ENCODE data around the gene DCBLD2. TPM values are rescaled to one million over a fixed set of nuclear protein-coding genes. Genes with fewer than 3 reads are reported as not detected.

DCBLD2 gene, protein sequence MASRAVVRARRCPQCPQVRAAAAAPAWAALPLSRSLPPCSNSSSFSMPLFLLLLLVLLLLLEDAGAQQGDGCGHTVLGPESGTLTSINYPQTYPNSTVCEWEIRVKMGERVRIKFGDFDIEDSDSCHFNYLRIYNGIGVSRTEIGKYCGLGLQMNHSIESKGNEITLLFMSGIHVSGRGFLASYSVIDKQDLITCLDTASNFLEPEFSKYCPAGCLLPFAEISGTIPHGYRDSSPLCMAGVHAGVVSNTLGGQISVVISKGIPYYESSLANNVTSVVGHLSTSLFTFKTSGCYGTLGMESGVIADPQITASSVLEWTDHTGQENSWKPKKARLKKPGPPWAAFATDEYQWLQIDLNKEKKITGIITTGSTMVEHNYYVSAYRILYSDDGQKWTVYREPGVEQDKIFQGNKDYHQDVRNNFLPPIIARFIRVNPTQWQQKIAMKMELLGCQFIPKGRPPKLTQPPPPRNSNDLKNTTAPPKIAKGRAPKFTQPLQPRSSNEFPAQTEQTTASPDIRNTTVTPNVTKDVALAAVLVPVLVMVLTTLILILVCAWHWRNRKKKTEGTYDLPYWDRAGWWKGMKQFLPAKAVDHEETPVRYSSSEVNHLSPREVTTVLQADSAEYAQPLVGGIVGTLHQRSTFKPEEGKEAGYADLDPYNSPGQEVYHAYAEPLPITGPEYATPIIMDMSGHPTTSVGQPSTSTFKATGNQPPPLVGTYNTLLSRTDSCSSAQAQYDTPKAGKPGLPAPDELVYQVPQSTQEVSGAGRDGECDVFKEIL
- total RNA-seq, result 4.2 and 5.1 TPM in 2 replicates

DNA sequence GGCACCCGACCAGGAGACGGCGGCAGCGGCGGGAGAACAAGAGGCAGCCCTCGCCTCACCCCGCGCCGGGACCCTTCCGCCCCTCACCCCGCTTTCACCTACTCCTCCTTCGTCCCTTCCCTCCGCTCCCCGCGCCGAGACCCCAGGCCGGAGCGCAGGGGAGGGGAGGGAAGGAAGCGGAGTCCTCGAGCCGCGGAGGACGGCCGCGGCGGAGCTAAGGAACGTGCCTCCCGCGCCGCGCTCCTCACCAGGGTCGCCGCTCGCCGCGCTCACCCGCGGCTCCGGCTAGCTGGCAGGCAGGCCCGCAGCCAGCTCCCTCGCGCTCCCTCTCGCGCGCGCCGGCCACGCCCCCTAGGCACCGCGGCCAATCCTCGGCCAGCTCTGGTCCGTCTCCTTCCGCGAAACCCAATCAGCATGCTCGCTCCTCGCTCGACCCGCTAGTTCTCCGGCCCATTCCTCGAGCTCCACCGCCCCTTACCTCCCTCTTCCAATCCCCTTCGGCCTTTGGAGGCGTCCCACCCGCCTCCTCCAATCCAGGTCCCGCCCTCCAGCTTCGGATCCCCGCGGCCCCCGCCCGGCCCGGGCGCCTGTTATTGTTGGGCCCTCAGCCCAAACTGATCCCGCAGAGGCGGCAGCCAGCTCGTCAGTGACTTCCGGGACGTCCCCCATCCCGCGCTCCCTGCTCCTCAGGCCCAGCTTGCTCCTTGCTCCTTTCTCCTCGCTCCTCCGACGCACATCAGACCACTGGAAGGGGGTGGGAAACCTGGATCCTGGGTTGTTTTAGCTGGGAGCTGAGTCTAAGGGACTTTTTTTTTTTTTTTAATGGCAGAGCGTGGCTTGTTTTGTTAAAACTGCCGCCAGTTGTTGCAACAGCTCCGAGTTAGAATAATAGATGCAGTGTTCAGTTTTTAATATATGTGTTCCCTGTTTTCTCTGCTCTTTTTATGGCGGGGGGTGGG lies at the start of gene DCBLD2:
TSS of gene DCBLD2 (minus strand) at position 304 of the 959 bp plus-strand sequence. CDS start 369 bp downstream, outside the sequence.
- Mint-ChIP-seq H3K27me3 (ENCODE audit: low read depth) (peaks cover 20% of the 10 kb centered on the region), H3K27ac (peak within 1 kb of the TSS; percentile 57), H3K4me3 (ENCODE audit: low read depth) (peak within 1 kb of the TSS; percentile 83), H3K4me1 (ENCODE audit: low read depth) (peaks cover 14% of the 10 kb centered on the region), H3K9me3 (no peaks in the 10 kb centered on the region), H3K36me3 (ENCODE audit: low read depth) (no peaks in the 10 kb centered on the region)
- intact Hi-C loops (cut with micrococcal nuclease), result loop anchor here (2.0 to 5.0 kb wide), 5 partner anchors 75 to 1139 kb away; partner anchors contain the start of genes ARL6, CLDND1 and CPOX
- peak; percentile 95 for DNase-seq (ENCODE audit: low spot score)

DNA sequence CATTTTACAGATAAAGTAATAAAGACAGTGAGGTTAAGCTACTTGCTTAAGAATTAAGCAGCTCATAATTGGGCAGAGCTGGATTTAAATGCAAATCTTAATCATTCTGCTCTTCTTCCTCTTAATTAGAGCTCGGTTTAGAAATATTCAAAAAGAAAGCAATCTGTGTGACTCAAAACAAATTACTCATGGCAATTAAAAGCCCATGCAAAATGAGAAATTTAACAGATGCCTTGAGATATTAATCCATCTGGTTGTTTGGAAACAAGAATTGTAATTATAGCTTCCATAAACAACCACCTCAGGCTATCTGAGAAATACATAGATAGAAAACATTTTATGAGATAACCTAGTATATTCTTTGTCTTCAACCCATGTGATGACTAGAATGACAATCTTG lies 44.2 kb upstream of the DCBLD2 start:
- H3K27me3 Mint-ChIP-seq (ENCODE audit: low read depth), result peaks cover 7% of the 10 kb centered on the region
- H3K27ac Mint-ChIP-seq, result no peak overlapping the region
- H3K4me1 Mint-ChIP-seq (ENCODE audit: low read depth), result no peaks in the 10 kb centered on the region
- H3K36me3 Mint-ChIP-seq (ENCODE audit: low read depth), result no peaks in the 10 kb centered on the region
- DNase-seq (ENCODE audit: low spot score), result no peak
- H3K4me3 Mint-ChIP-seq (ENCODE audit: low read depth), result no peak overlapping the region
- no peaks in the 10 kb centered on the region for H3K9me3 Mint-ChIP-seq
- intact Hi-C loops (cut with micrococcal nuclease), result no loop called here

DNA sequence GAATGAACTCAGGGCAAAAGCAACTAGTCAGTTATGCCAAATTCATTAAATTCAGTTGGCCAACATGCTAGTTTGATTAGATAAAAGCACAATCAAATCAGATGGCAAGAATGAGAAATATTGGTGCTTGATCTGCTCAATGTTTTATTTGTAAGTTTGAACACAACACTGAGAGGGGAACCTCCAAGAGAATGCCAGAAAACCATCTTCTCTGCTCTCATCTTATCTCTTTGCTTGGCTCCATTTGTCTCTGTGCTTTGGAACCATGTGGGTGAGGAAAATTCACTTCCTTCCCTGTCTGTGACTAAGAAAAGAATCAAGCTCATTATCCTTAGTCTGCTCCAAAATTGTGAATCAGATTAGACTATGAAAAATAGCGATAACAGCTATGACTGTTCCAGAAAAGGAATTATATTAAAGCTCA lies 43.6 kb upstream of the DCBLD2 start:
- peaks cover 7% of the 10 kb centered on the region for H3K27me3 Mint-ChIP-seq (ENCODE audit: low read depth)
- H3K36me3 Mint-ChIP-seq (ENCODE audit: low read depth), result no peaks in the 10 kb centered on the region
- DNase-seq (ENCODE audit: low spot score), result no peak
- no peaks in the 10 kb centered on the region for H3K4me1 Mint-ChIP-seq (ENCODE audit: low read depth)
- no peak overlapping the region for H3K27ac Mint-ChIP-seq
- intact Hi-C loops (cut with micrococcal nuclease), result no loop called here
- no peaks in the 10 kb centered on the region for H3K9me3 Mint-ChIP-seq
- no peak overlapping the region for H3K4me3 Mint-ChIP-seq (ENCODE audit: low read depth)

DNA sequence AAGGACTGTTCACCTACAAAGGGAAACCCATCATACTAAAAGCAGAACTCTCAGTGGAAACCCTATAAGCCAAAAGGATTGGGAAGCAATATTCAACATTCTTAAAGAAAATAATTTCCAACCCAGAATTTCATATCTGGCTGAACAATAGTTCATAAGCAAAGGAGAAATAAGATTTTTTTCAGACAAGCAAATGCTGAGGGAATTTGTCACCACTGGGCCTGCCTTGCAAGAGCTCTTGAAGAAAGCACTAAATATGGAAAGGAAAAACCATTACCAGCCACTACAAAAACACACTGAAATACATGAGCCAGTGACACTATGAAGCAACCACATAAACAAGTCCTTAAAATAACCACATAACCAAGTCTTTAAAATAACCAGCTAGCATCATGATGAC lies 28.9 kb upstream of the DCBLD2 start:
- no peak overlapping the region for H3K4me3 Mint-ChIP-seq (ENCODE audit: low read depth)
- no peaks in the 10 kb centered on the region for H3K4me1 Mint-ChIP-seq (ENCODE audit: low read depth)
- H3K36me3 Mint-ChIP-seq (ENCODE audit: low read depth), result no peaks in the 10 kb centered on the region
- no peak overlapping the region for H3K27ac Mint-ChIP-seq
- intact Hi-C loops (cut with micrococcal nuclease), result no loop called here
- H3K27me3 Mint-ChIP-seq (ENCODE audit: low read depth), result peaks cover 6% of the 10 kb centered on the region
- DNase-seq (ENCODE audit: low spot score), result no peak
- H3K9me3 Mint-ChIP-seq, result peaks cover 7% of the 10 kb centered on the region

DNA sequence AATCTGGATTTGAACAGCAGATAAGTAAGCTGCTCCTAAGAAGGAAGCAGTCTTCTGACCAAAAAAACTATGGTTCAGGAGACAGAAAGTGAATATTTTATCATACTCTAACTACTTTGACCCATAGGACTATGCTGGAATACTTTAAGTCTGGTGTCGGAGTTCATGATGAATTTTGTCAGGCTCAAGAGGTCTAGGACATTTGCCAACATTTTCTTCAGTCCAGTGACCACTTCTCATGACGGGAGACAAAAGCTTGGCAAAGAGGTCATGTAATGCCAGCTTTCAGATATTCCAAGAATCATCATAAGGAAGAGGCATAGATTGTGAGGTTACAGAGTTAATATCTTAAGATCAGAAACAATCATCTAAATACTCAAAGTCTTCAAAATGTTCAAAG lies 20.5 kb upstream of the DCBLD2 start:
- Mint-ChIP-seq H3K4me3 (ENCODE audit: low read depth) (no peak overlapping the region), H3K27me3 (ENCODE audit: low read depth) (peaks cover 24% of the 10 kb centered on the region), H3K9me3 (no peaks in the 10 kb centered on the region), H3K4me1 (ENCODE audit: low read depth) (no peaks in the 10 kb centered on the region), H3K36me3 (ENCODE audit: low read depth) (no peaks in the 10 kb centered on the region), H3K27ac (no peak overlapping the region)
- intact Hi-C loops (cut with micrococcal nuclease), result no loop called here
- no peak for DNase-seq (ENCODE audit: low spot score)

DNA sequence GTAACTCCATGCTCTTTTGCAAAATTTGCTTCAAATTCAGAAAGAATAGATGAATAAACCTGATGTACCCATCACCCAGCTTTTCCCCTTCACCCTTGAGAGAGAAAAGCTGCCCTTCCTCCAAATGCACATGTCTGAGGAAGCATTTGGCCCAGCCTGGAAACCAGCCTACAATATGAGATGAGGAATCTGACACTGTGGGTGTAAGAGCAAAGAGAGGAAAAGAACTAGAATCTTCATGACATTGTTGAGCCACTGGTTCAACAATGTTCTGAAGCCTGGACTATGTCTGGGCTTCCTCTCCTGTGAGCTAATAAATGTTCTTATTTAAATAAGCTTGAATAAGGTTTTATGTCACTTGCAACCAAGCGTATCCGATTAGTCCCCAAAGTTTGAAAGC lies 18.7 kb upstream of the DCBLD2 start:
- H3K9me3 Mint-ChIP-seq, result no peaks in the 10 kb centered on the region
- H3K27me3 Mint-ChIP-seq (ENCODE audit: low read depth), result peaks cover 24% of the 10 kb centered on the region
- DNase-seq (ENCODE audit: low spot score), result no peak
- H3K4me3 Mint-ChIP-seq (ENCODE audit: low read depth), result no peak overlapping the region
- no peaks in the 10 kb centered on the region for H3K4me1 Mint-ChIP-seq (ENCODE audit: low read depth)
- H3K27ac Mint-ChIP-seq, result no peak overlapping the region
- no peaks in the 10 kb centered on the region for H3K36me3 Mint-ChIP-seq (ENCODE audit: low read depth)
- intact Hi-C loops (cut with micrococcal nuclease), result no loop called here

DNA sequence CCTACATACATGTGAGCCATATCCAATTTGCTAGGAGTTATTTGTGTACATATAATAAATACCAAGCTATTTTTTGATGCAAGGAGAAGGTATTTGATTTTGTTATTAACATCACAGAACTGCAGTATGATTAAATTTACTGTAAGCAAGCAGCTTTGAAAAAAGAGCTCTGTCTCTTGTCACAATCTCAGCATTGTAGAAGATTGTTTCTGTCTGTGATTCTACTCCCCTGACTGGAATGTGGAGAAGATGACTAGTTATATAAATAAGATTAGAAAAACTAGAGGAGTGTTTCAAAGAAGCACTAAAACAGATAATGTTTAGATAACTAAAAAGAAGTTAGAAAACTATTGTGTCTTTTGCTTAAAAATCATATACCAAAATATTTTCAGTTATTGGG lies 17.1 kb upstream of the DCBLD2 start:
- no peak overlapping the region for H3K4me3 Mint-ChIP-seq (ENCODE audit: low read depth)
- H3K27ac Mint-ChIP-seq, result no peak overlapping the region
- H3K4me1 Mint-ChIP-seq (ENCODE audit: low read depth), result no peaks in the 10 kb centered on the region
- H3K36me3 Mint-ChIP-seq (ENCODE audit: low read depth), result no peaks in the 10 kb centered on the region
- no peaks in the 10 kb centered on the region for H3K9me3 Mint-ChIP-seq
- H3K27me3 Mint-ChIP-seq (ENCODE audit: low read depth), result peaks cover 26% of the 10 kb centered on the region
- intact Hi-C loops (cut with micrococcal nuclease), result no loop called here
- DNase-seq (ENCODE audit: low spot score), result no peak

DNA sequence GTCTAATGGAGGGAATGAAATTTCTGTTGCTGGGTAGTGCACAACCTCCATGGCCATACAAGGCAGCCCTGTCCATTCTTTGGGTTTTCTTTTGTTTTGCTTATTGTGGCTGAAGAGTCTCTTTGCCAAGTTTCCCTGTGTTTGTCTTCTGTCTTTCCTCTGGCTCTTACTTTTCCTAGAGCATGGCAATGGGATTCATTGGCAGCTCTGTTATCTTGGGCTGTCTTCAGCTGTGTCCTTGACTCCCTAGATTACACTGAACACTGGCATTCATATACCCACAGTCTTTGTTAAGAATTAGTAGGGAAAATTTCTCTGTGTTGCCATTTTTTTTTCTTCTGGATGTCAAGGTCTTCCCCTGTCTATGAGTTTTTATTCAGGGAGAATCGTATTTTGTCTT lies 16.1 kb upstream of the DCBLD2 start:
- Mint-ChIP-seq H3K36me3 (ENCODE audit: low read depth) (no peaks in the 10 kb centered on the region), H3K27me3 (ENCODE audit: low read depth) (peaks cover 26% of the 10 kb centered on the region), H3K4me1 (ENCODE audit: low read depth) (no peaks in the 10 kb centered on the region), H3K27ac (no peak overlapping the region), H3K9me3 (no peaks in the 10 kb centered on the region), H3K4me3 (ENCODE audit: low read depth) (no peak overlapping the region)
- intact Hi-C loops (cut with micrococcal nuclease), result no loop called here
- DNase-seq (ENCODE audit: low spot score), result no peak

DNA sequence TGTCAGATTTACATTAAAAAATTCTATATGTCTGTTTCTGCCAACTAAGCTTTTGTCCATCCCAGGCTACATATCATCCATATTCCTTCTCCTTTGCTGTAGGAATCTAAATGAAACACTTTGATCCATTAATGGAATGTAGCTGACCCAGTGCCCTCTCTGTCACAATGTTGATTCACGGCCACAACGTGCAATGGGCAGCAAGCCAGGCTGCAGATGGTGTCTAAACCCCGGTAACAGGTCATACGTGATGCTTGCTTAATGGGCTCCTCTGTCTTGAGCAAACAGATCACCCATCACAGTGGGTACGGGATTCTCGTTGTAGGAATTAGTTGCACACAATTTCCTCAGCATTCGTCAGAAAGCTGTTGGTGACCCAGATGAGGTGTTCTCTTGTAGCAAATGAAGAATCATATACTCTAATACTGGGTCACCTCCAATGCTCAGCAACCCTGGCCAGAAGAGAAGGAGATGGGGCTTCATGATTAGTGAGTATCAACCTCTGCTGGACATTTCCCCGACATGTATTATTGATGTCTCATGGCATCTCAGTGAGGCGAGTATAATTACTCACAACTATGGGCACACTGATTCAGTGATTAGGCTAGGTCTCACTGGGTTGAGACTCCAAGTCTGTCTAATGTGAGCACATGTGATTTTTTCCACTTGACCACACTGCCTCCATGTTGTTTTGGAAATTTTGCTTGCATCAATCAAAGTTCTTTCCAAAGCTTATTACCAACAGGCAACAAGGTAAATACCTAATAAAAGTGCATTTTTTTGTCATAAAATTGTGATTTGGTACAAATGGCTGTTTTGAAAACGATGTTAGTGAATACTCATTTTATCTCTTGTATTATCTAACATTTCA lies 12.9 kb upstream of the DCBLD2 start:
- no peak for DNase-seq (ENCODE audit: low spot score)
- H3K27ac Mint-ChIP-seq, result no peak overlapping the region
- no peaks in the 10 kb centered on the region for H3K36me3 Mint-ChIP-seq (ENCODE audit: low read depth)
- no peaks in the 10 kb centered on the region for H3K4me1 Mint-ChIP-seq (ENCODE audit: low read depth)
- intact Hi-C loops (cut with micrococcal nuclease), result no loop called here
- H3K4me3 Mint-ChIP-seq (ENCODE audit: low read depth), result no peak overlapping the region
- no peaks in the 10 kb centered on the region for H3K9me3 Mint-ChIP-seq
- peaks cover 30% of the 10 kb centered on the region for H3K27me3 Mint-ChIP-seq (ENCODE audit: low read depth)

DNA sequence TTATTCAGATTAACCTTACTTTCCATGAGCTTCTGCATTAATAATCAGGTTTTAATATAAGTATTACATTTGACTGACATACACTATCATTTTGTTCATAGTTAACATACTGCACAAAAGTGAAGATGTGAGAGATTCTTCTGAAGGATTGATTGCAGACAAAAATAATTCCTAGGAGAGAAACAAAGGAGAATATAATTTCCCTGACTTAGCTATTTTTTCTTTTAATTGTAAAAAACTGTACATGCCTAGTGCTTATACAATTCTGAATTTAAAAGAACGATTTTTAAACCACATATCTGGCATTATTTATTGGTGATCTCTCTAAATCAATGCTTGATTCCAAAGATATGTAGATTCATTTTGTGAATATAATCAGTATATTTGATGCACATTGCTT lies 11.0 kb upstream of the DCBLD2 start:
- no peaks in the 10 kb centered on the region for H3K4me1 Mint-ChIP-seq (ENCODE audit: low read depth)
- no peaks in the 10 kb centered on the region for H3K9me3 Mint-ChIP-seq
- intact Hi-C loops (cut with micrococcal nuclease), result no loop called here
- H3K36me3 Mint-ChIP-seq (ENCODE audit: low read depth), result no peaks in the 10 kb centered on the region
- H3K27me3 Mint-ChIP-seq (ENCODE audit: low read depth), result peaks cover 23% of the 10 kb centered on the region
- no peak overlapping the region for H3K27ac Mint-ChIP-seq
- no peak for DNase-seq (ENCODE audit: low spot score)
- no peak overlapping the region for H3K4me3 Mint-ChIP-seq (ENCODE audit: low read depth)

DNA sequence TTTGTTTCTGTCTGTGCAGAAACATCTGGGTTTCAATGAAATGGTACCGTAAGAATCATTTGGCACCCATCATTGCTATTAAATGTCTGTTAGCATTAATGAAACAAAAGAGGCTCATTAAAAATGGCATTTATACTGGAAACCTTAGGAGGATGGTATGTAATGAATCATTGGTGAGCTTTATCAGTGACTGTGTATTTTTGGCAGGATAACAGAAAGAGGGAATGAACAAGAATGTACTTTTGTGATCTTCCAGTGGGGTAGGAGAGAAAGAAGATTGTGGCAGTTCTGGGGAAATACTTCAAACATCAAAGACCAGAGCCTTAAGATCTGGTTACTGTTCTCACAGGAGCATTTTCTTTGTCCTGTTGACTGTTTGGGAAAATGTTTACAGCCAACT lies 4.7 kb upstream of the DCBLD2 start:
- no peak overlapping the region for H3K27ac Mint-ChIP-seq
- no peaks in the 10 kb centered on the region for H3K36me3 Mint-ChIP-seq (ENCODE audit: low read depth)
- H3K4me3 Mint-ChIP-seq (ENCODE audit: low read depth), result no peak overlapping the region
- intact Hi-C loops (cut with micrococcal nuclease), result no loop called here
- peaks cover 6% of the 10 kb centered on the region for H3K4me1 Mint-ChIP-seq (ENCODE audit: low read depth)
- no peaks in the 10 kb centered on the region for H3K9me3 Mint-ChIP-seq
- peaks cover 20% of the 10 kb centered on the region for H3K27me3 Mint-ChIP-seq (ENCODE audit: low read depth)
- no peak for DNase-seq (ENCODE audit: low spot score)

All from activated T-helper 2 cell treated with anti-CD3 and anti-CD28 coated beads, Interferon-gamma antibody, Interleukin-2, Interleukin-4, amounts not matched to agents 10 μg/mL and 5 μg/mL and 100 μg/mL, durations not matched to agents 14 hours and 24 hours and 36 hours (primary cell).